A673 (cell line): ENCODE measurements around the gene ABCG1. TPM values are rescaled to one million over a fixed set of nuclear protein-coding genes. Genes with fewer than 3 reads are reported as not detected.

ENCODE experiments used
- BruUV-seq: library from RNA; stranded (reverse); fragments of 400-500 nt; replicated peaks from 2 replicates; lab custom pipeline; 2021; lab: Mats Ljungman, UMichigan
- CTCF ChIA-PET: fragments of 300-600 bp; sonication (Branson Sonifier 250); formaldehyde crosslinking; loops from one replicate; lab custom pipeline; 2022; ENCODE audit warnings: antibody characterized with exemption; lab: Charles Lee
- POLR2A ChIA-PET: fragments of 300-600 bp; sonication (Branson Sonifier 250); formaldehyde crosslinking; loops from one replicate; lab custom pipeline; 2022; ENCODE audit warnings: antibody characterized with exemption; ENCODE audit not compliant: low non-redundant PET; lab: Charles Lee
- DNase-seq: peaks from one replicate; pipeline ENCODE4 v3.0.0-alpha.2; 2015; ENCODE audit warnings: low spot score
- H3K27ac ChIP-seq: fragments of 200-600 bp; sonication (generic); 2 replicates; pipeline ENCODE4 v1.5.1; 2016; ENCODE audit warnings: mixed run types, low read depth, mild to moderate bottlenecking, mixed read lengths, antibody characterized with exemption, low read length; ENCODE audit not compliant: poor library complexity, severe bottlenecking
- H3K27me3 ChIP-seq: fragments of 200-600 bp; sonication (generic); replicated peaks from 2 replicates; pipeline ENCODE4 v1.6.1; 2017; ENCODE audit warnings: mixed run types, low read depth, mild to moderate bottlenecking, mixed read lengths, antibody characterized with exemption, low read length; ENCODE audit not compliant: insufficient read depth, poor library complexity
- H3K36me3 ChIP-seq: fragments of 200-600 bp; sonication (generic); 2 replicates; pipeline ENCODE4 v1.6.1; 2016; ENCODE audit warnings: mixed run types, mild to moderate bottlenecking, mixed read lengths, antibody characterized with exemption, low read length; ENCODE audit not compliant: insufficient read depth, poor library complexity, severe bottlenecking
- H3K4me1 ChIP-seq: fragments of 200-600 bp; sonication (generic); 2 replicates; pipeline ENCODE4 v1.6.1; 2017; ENCODE audit warnings: mixed run types, mild to moderate bottlenecking, mixed read lengths, antibody characterized with exemption, low read length; ENCODE audit not compliant: insufficient read depth, poor library complexity, severe bottlenecking
- H3K4me3 ChIP-seq: fragments of 200-600 bp; sonication (generic); 2 replicates; pipeline ENCODE4 v1.5.1; 2016; ENCODE audit warnings: low read depth, mixed run types, mild to moderate bottlenecking, mixed read lengths, low read length; ENCODE audit not compliant: poor library complexity, severe bottlenecking
- H3K9me3 ChIP-seq: fragments of 200-600 bp; sonication (generic); 2 replicates; pipeline ENCODE4 v1.6.1; 2016; ENCODE audit warnings: mixed run types, low read depth, mild to moderate bottlenecking, mixed read lengths, antibody characterized with exemption, low read length; ENCODE audit not compliant: poor library complexity, severe bottlenecking
- EZH2 ChIP-seq: fragments of 200-600 bp; sonication (generic); IDR thresholded peaks from 2 replicates; pipeline ENCODE4 v1.6.1; 2017; ENCODE audit warnings: borderline replicate concordance, low read depth, mild to moderate bottlenecking, mixed read lengths, antibody characterized with exemption, low read length; ENCODE audit not compliant: poor library complexity, severe bottlenecking
- intact Hi-C: fragments of 100-400 bp; cut with micrococcal nuclease; formaldehyde crosslinking; loops from one replicate; pipeline ENCODE4 v1.10.0; 2022; ENCODE audit not compliant: unreplicated experiment
- total RNA-seq: library from RNA; stranded (reverse); gene quantifications from 2 replicates; pipeline ENCODE4 v1.2.3, GENCODE V29; 2021
- TF ChIP-seq, protein P1 (sequence below): fragments of 300-800, 200-600 bp; sonication (generic); conservative IDR thresholded peaks from 2 replicates; pipeline ENCODE4 v1.5.1; 2017; ENCODE audit warnings: low read depth, mild to moderate bottlenecking, antibody characterized with exemption, low read length, moderate library complexity, mixed read lengths

The ABCG1 gene
- total RNA-seq, 1 experiment from 2014 or later: 3.4 TPM

DNA sequence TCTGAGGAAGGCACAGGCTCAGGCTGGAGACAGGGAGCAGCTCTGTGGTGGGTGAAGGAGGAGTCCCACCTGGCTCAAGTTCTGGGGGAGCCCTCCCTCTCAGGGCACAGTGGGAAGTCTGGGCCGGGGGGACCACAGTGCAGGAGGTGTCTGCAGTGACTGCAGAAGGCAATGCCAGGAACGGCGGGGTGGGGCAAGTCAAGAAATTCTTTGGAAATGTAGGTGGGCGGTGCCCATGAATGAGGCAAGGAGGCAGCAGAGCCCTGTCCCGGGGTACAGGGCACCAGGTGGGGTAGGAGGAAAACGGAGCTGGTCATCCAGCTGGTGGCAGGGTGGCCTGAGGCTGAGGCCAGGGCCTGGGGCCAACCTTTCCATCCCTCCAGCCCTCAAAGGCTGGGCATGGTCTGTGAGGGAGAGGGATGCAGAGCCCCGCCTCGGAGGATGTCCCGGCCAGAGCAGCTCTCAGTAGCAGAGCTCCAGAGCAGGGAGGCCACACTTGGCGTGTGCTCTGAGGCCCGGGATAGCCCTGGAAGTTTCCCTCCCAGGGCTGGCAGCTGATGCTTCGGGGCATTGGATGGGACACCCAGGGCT, 91.6 kb downstream of the ABCG1 start:
- BruUV-seq: no TSS peak
- Histone ChIP-seq H3K4me1 (no peaks in the 10 kb centered on the region), H3K27me3 (no peaks in the 10 kb centered on the region), H3K36me3 (no peaks in the 10 kb centered on the region), H3K9me3 (no peaks in the 10 kb centered on the region), H3K4me3 (no peak overlapping the region), H3K27ac (no peak overlapping the region)
- DNase-seq: no peak
- intact Hi-C loops: no loop called here
- ChIA-PET POLR2A (no interaction called here), CTCF (interaction anchor here (0.7 to 1.4 kb wide), 4 partner anchors 166 to 282 kb away, joined by 3 read pairs; no protein-coding TSS in a partner anchor)
- no peak for TF ChIP-seq EZH2
- TF ChIP-seq, protein P1, sequence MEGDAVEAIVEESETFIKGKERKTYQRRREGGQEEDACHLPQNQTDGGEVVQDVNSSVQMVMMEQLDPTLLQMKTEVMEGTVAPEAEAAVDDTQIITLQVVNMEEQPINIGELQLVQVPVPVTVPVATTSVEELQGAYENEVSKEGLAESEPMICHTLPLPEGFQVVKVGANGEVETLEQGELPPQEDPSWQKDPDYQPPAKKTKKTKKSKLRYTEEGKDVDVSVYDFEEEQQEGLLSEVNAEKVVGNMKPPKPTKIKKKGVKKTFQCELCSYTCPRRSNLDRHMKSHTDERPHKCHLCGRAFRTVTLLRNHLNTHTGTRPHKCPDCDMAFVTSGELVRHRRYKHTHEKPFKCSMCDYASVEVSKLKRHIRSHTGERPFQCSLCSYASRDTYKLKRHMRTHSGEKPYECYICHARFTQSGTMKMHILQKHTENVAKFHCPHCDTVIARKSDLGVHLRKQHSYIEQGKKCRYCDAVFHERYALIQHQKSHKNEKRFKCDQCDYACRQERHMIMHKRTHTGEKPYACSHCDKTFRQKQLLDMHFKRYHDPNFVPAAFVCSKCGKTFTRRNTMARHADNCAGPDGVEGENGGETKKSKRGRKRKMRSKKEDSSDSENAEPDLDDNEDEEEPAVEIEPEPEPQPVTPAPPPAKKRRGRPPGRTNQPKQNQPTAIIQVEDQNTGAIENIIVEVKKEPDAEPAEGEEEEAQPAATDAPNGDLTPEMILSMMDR: no peak

DNA sequence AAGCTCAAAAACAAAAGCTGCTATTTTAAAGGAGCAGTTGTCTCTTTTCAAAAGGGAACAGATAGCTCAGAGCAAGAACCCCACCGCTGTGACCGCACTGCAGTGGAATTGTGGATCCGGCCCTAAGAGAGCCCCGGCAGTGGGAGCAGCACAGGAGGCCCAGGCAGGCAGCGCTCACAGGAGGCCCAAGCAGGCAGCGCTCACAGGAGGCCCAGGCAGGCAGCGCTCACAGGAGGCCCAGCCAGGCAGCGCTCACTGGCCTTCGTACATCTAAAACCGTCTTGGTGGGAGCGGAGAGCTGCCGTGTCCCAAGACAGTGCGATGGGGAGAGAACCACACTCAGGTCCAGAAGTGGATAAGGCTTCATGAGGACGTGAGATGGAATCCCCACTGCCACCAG, 92.2 kb downstream of the ABCG1 start:
- Histone ChIP-seq H3K9me3 (no peaks in the 10 kb centered on the region), H3K27me3 (no peaks in the 10 kb centered on the region), H3K4me3 (no peak overlapping the region), H3K4me1 (no peaks in the 10 kb centered on the region), H3K36me3 (no peaks in the 10 kb centered on the region), H3K27ac (no peak overlapping the region)
- CTCF ChIA-PET: interaction anchor here (0.8 kb wide), 1 partner anchor 226 kb away, joined by 3 read pairs; no protein-coding TSS in a partner anchor
- TF ChIP-seq EZH2: no peak
- TF ChIP-seq, protein P1: no peak
- DNase-seq: no peak
- POLR2A ChIA-PET: no interaction called here
- no TSS peak for BruUV-seq
- intact Hi-C loops: no loop called here

DNA sequence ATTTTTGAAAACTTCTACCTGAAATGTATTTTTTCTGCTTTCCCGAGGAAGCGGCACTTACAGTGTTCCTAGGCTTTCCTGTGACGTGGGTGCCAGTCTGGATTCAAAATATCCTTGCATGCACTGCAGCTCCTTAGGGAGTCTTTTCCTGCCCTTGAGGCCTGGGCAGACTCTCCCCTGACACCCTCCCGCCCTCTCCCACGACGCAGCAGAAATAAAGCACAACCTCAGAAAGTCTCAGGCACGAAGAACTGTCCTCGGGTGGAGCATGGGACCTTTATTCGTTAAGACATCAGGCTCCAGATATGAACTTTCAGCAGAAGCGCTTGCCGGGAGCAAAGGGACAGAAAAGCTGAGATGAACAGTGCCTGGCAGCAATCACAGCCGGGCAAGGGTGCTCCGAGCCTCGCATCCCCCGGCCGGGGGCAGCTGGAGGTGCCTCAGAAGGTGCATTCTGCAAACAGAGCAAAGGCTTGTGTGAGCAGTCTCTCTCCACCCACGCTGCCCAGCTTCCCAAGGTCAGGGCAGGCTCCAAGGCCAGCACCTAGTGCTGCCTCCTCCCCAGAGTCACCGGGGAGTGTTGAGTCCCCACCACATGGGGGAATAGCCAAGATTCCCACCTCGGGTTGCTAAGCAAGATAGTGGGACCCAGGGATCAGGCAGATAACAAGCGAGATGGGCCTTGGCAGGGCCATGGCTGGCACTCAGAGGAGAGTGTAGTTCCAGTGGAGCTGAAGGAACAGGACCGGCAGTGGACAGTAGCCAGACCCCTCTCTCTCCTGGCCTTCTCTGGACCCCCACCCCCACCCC, 93.1 kb downstream of the ABCG1 start:
- POLR2A ChIA-PET: no interaction called here
- no peaks in the 10 kb centered on the region for H3K9me3 ChIP-seq
- no peaks in the 10 kb centered on the region for H3K4me1 ChIP-seq
- no peak overlapping the region for H3K27ac ChIP-seq
- TF ChIP-seq, protein P1: no peak
- no peak for TF ChIP-seq EZH2
- intact Hi-C loops: no loop called here
- H3K36me3 ChIP-seq: no peaks in the 10 kb centered on the region
- CTCF ChIA-PET: interaction anchor here (0.8 kb wide), 1 partner anchor 225 kb away, joined by 3 read pairs; no protein-coding TSS in a partner anchor
- no TSS peak for BruUV-seq
- no peak overlapping the region for H3K4me3 ChIP-seq
- no peak for DNase-seq
- no peaks in the 10 kb centered on the region for H3K27me3 ChIP-seq
